ENCODE measurements around the gene MRPS14. TPM values are rescaled to one million over a fixed set of nuclear protein-coding genes. Genes with fewer than 3 reads are reported as not detected.

Gene MRPS14
- polyA plus RNA-seq, 1 experiment: 22.4 TPM

- POLR2A ChIA-PET: no interaction called here
- CTCF ChIA-PET: interaction anchor here (0.8 to 0.9 kb wide), 2 partner anchors 14 to 19 kb away, joined by 3 to 4 read pairs; no protein-coding TSS in a partner anchor
- TF ChIP-seq CTCF (IDR thresholded peaks at IDR 0.05; ENCODE audit: insufficient read depth, low read depth, low read length): no peak
- Histone ChIP-seq H3K36me3 (ENCODE audit: control insufficient read depth, insufficient read depth, low read length) (no peaks in the 10 kb centered on the region), H3K27me3 (ENCODE audit: control insufficient read depth, insufficient read depth, low read length) (no peaks in the 10 kb centered on the region), H3K4me3 (ENCODE audit: low read depth, low read length) (no peak overlapping the region)
- no peak for DNase-seq (ENCODE audit: low read depth)
These were observed 58.8 kb downstream of the MRPS14 start for GRCh38 chr1:174964261-174964971.

- no peak overlapping the region for H3K4me3 ChIP-seq (ENCODE audit: low read depth, low read length)
- POLR2A ChIA-PET: no interaction called here
- DNase-seq (ENCODE audit: low read depth): no peak
- H3K36me3 ChIP-seq (ENCODE audit: control insufficient read depth, insufficient read depth, low read length): no peaks in the 10 kb centered on the region
- CTCF ChIA-PET: interaction anchor here (0.8 kb wide), 1 partner anchor 19 kb away, joined by 3 read pairs; no protein-coding TSS in a partner anchor
- no peaks in the 10 kb centered on the region for H3K27me3 ChIP-seq (ENCODE audit: control insufficient read depth, insufficient read depth, low read length)
- no peak for TF ChIP-seq CTCF (IDR thresholded peaks at IDR 0.05; ENCODE audit: insufficient read depth, low read depth, low read length)
These were observed 59.6 kb downstream of the MRPS14 start for GRCh38 chr1:174963529-174964125.

Small RNA genes within 50 kb of the gene (small RNA-seq; reads per million reads assigned to genes)
- gene RF00019 (ENCODE audit: insufficient read length, low read depth, low replicate concordance) (not detected), gene RNU6-307P (ENCODE audit: insufficient read length, low read depth, low replicate concordance) (not detected)

Other genes with a start within 250 kb of the MRPS14 start
- gene CACYBP, start 23.5 kb downstream of the MRPS14 start, polyA plus RNA-seq (2011; rRNA removed): 20.5 and 40.5 TPM in 2 replicates
- gene TNN, start 44.4 kb upstream of the MRPS14 start, polyA plus RNA-seq (2011; rRNA removed): not detected in 2 replicates
- 9.9 and 10.8 TPM in 2 replicates for gene KIAA0040, start 169.4 kb upstream of the MRPS14 start, polyA plus RNA-seq (2011; rRNA removed)